ENCODE results near the gene GRID1.
"Not testable (repeated sequence)": the region's sequence is repeated elsewhere in the genome, so short reads cannot be mapped to it uniquely, and the experiment has no call there.

Gene GRID1

DNA sequence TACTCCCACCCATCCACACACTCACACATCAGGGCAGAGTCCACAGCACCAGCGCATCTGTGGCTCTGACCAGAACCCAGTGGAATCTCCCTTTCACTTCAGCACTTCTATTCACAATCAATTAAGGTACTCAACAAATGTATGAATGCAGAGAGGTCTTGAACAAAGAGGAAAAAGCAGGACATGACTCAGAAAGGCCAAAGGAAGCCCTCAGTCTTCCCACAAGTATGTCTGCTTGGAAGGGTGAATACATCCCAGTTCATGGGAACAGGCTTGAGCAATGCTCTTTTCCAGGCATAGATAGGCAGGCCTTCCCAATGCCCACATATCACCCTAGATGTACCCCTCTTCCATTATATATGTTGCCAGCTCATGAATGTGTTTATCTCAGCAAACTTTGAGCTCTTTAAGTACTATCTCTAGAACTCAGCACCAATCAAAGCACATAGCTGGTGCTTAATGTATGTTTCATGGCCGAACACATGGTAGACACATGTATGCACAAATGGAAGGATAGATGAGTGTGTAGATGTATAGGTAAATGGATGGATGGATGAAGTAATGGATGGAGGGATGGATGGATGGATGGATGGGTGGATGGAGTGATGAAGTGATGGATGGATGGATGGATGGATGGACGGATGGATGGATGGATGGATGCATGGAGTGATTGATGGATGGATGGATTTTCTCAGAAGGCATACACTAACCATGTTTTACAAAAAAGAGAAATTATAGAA is 507.6 kb downstream of the GRID1 start:
- no peak for DNase-seq (ENCODE audit: low read depth in 4 of 4, low spot score in 1 of 4)

DNA sequence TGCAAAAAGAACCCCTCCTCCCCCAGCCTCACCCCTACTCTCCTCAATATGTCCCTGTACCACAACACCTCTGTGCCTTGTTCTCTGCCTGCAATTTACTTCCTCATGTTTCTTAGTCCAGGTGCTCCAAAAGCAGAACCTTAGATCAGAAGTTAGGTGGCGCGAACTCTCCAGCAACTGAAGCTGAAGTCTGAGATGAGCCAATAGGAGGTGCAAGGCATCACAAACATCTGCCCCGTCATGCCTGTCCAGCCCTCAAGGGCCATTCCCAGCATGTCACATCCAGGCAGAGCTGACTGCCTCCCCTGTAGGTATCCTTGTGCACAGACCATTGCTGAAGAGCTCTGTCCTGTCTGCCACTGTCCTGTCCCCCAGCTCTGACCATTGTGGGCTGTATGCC is 508.8 kb downstream of the GRID1 start:
- no peak for DNase-seq (ENCODE audit: low read depth in 4 of 4, low spot score in 1 of 4)

DNA sequence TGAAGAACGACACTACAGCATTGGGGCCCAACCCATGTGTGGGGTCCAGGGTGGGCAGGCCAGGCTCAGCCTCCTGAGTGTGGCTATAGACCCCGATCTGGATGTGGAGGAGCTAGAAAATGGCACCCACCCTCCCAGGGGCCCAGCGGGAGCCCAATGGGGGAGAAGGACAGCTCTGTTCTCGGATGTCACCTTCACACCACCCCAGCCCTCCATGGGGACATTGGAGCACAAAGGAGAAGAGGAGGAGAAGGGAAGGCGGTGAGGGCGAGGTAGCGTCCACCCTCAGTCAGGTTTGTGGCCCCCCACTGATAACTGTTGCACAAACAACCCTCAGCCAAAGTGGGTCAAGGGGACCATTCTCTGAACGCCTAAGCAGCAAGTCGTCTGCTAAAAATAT is 509.3 kb downstream of the GRID1 start:
- no peak for DNase-seq (ENCODE audit: low read depth in 4 of 4, low spot score in 1 of 4)

DNA sequence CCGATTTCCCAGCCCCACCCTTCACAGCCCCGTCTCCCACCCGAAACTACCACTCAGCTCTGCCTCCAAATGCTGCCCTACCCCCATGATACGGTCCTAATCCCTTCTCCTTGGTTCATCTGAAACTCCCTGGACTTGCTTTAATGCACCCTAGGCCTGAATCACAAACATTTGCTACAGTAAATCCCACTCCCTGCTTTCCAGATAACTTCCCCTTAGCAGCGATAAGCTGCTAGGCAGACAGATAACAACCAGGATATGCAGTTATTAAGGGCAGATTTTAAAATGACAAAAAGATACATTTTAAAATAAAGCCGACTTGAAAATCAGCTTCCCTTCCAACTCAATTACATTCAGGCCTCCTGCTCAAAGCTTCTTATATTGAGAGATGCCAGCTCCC is 514.7 kb downstream of the GRID1 start:
- no peak for DNase-seq (ENCODE audit: low read depth in 4 of 4, low spot score in 1 of 4)

DNA sequence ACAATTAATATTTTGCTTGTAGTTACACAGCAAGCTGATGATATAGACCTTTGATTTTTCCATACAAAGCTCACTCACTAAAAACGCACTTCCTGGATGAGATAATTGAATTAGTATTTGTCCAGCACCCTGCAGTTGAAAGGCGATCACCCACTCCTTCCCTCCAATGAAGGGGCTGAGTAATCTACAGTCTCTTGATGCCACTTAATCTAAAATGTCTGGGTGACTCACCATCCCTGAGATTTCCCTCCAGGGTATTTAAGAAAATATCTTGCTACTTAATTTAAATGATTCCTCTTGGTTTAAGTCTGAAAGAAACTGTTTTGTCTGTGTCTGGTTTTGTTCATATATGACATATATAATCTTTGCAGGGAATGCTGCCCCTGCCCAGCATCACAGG is 515.3 kb downstream of the GRID1 start:
- DNase-seq (ENCODE audit: low read depth in 4 of 4, low spot score in 1 of 4): no peak

DNA sequence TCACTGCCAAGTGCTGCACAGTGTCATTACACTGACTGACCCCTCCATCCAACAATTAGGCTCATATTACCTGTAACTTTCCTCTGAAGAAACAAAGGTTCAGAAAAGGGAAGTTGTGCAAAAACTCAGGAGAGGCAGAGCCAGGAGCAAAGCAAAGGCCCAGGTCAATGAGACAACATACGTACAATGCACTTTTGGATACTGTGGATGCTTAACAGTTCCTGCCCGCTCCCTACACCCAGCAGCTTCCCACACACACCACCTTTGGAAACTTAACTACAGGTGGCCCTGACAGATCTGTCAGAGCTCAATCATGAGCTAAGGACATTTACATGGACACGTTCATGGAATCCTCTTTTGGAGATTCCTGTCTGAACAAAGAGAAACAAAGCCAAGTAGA is 515.9 kb downstream of the GRID1 start:
- no peak for DNase-seq (ENCODE audit: low read depth in 4 of 4, low spot score in 1 of 4)

DNA sequence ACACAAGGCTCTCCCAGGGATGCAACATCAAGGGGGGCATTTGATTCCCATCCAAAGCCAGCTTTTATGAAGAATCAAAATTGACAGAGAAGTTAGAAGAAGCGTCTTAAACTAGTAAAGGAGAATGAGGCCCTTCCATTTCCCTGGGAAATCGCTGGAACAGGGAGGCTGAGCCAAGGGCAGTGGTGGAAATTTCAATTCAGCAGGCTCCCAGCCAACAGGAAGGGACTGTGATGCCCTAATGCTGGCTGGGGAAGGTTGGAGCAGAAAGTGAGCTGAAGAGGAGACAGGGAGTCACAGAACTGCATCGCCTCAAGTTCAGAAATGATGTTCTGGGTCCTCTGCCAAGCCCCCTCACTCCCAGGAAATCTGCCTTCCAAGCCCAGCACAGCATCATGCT is 517.3 kb downstream of the GRID1 start:
- DNase-seq (ENCODE audit: low read depth in 4 of 4, low spot score in 1 of 4): no peak

DNA sequence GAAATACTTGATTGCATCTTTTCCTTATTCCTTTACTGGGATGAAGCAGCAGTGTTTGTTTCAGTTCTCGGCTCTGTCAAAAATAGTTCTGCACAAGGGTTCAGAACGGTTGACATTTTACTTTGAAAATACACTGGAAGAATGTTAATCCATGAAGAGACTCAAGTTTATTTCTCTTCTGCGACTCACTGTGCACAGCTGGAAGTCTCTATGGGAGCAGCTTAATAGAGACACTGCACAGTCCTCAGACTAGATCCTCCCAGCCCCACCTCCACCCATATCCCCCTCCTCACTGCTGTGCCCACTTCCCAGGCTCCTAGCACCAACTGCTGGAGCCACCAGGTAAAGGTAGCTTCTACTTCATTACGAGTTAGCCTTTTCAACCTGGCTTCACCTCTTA is 517.8 kb downstream of the GRID1 start:
- DNase-seq (ENCODE audit: low read depth in 4 of 4, low spot score in 1 of 4): no peak

DNA sequence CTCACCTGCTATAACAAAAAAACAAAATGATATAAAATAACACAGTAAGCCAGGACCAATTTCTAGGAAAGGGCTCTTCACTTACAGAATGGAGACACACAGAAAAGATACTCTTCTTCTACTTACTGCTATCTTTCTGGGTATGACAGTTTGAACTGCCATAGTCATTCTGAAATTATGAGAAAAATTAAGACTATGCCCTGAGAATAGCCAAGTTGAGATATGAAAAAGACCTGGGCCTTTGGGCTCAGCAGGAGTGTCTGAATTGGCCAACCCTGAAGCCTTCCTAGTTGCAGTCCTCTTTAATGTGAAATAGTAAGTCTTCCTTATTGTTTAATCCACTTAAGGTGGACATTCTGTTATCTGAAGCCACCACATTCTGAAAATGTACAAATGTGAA is 519.5 kb downstream of the GRID1 start:
- no peak for DNase-seq (ENCODE audit: low read depth in 4 of 4, low spot score in 1 of 4)

DNA sequence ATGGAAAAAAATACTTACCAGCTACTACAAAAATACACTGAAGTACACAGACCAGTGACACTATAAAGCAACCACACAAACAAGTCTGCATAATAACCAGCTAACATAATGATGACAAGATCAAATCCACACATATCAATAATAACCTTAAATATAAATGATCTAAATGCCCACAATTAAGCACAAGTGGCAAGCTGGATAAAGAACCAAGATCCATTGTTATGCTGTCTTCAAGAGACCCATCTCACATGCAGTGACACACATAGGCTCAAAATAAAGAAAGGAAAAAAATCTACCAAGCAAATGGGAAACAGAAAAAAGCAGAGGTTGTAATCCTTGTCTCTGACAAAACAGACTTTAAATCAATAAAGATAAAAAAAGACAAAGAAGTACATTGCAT is 527.9 kb downstream of the GRID1 start:
- DNase-seq (ENCODE audit: low read depth in 4 of 4, low spot score in 1 of 4): not testable (repeated sequence)

DNA sequence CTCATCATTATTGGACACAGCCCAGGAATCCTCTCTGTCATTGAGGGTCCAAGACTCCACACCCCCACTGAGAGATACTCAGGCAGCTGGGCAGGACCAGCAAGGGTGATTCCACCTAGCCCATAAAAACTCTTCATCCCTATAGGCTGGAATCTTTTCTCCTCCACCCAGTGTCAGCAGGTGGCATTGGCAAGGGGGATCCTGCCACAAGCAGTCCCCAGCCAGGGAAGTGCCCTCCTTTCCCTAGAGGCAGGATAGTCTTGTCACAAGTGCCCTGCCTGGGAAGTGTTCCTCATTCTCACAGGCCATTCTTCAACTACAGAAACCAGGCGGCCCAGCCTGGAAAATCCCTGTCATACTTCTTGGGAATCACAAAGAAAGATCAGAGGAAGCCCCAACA is 533.6 kb downstream of the GRID1 start:
- DNase-seq (ENCODE audit: low read depth in 4 of 4, low spot score in 1 of 4): no peak

DNA sequence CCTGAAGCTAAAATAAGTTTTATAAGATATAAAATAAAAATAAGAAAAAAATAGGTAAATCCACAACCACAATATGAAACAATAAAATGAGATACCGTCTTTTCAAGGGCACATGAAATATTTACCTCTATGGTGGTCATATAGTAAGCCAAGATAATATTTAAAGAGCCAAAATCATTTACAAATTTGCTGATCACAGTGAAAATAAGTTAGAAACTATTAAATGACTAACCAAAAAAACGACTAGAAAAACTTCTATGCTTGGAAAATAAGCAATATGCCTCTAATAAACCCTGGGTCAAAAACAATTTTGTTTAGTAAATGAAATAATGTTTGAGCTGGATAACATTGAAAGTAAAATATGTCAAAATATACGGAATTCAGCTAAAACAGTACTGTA is 535.2 kb downstream of the GRID1 start:
- no peak for DNase-seq (ENCODE audit: low read depth in 4 of 4, low spot score in 1 of 4)

DNA sequence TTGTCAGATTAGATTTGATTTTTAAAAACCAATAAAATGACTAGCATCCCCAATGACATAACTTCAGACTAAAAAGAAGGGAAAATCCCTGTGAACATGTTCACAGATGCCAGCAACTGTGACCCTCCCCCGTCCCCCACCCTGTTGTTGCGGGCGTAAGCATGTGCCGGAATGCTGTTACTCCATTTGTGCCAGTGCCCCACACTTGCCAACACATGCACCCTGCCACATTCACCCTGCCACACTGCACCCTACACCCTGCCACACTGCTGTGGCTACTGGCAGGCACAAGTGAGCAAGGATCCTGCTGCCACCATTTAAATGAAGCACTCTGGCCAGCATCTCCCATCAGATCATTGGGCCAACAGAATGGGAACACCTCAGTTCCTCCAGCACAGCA is 540.2 kb downstream of the GRID1 start:
- no peak for DNase-seq (ENCODE audit: low read depth in 4 of 4, low spot score in 1 of 4)

DNA sequence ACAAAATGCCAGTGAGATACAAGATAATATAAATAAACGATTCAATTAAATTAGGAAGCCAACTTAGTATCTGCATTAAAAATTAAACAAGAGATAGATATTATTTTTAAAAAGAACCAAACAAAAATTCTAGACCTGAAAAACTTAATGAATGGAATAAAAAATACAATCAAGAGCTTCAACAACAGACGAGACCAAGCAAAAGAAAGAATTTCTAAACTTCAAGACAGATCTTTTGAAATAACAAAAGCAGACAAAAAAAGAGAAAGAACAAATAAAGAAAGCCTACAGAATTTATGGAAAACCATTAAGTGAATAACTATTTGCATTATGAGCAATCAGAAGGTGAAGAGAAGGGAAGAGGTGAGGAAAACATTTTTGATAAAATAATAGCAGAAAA is 555.2 kb downstream of the GRID1 start:
- DNase-seq (ENCODE audit: low read depth in 4 of 4, low spot score in 1 of 4): no peak

DNA sequence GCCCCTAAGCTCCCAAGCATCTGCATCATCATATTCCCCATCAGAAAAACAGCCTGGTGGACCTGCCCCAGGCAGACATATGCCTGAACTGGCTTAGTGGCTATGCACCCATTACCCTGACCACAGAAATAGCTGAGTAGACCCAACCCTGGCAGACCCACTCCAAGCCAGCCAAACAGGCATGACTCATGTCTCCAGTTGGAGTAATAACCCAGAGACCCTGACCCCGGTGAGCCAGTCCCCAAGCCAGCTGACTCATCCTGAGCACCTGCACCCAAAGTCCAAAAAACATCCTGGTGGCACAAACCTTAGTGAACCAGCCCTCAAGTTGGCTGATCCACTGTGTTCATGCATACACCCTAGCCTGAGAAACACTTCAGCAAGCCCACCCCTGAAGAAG is 555.9 kb downstream of the GRID1 start:
- no peak for DNase-seq (ENCODE audit: low read depth in 4 of 4, low spot score in 1 of 4)

DNA sequence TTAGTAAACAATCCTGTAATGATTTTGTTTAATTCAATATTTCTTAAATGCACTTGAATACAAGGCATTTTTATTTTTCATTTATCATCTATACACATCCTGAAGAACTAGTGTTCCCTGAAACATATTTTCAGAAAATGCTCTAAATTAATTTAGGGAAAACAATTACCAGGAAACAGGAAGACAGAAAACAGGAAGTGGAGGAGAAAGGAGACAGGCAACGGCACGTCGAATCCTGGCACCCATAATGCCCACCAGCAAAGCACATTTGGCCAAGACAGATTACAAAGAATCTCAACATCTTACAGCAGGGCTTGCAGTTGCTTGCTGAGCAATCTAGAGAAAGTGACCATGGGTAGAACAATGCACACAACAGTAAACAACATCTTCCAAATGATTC is 571.1 kb downstream of the GRID1 start:
- DNase-seq (ENCODE audit: low read depth in 4 of 4, low spot score in 1 of 4): no peak

DNA sequence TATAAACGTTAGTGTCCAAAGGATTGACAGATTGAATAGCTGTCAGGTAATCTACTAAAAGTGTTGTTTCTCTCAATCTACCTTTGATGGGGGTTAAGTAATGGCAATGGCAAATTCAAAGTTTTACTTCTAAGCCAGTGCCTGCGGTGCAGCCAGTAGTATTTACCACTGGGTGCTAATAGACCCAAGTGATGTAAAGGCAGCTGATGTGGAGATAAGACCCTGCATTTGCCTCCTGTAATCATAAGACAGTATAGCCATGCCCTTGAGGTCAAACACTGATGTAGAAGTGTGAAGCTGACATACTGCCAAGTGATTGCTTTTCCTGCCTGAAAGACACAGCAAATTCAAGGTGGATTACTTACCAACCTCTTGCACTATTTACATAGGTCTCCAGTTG is 572.0 kb downstream of the GRID1 start:
- DNase-seq (ENCODE audit: low read depth in 4 of 4, low spot score in 1 of 4): no peak

DNA sequence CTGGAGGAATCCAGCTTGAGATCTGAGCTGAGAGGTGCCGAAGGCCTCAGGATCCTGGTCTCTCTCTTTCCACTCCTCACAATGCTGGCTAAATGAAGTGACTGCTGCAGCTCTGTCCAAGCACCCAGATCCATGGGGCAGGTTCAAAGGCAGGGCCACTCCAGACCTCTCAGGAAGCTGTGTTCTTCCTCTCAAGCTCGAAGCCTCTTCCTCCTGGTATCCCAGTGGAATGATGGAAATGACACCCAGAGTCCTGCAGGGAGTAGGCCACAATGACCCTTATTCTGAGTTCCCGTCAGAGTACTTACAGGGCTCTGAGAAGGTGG is 574.1 kb downstream of the GRID1 start:
- no peak for DNase-seq (ENCODE audit: low read depth in 4 of 4, low spot score in 1 of 4)

DNA sequence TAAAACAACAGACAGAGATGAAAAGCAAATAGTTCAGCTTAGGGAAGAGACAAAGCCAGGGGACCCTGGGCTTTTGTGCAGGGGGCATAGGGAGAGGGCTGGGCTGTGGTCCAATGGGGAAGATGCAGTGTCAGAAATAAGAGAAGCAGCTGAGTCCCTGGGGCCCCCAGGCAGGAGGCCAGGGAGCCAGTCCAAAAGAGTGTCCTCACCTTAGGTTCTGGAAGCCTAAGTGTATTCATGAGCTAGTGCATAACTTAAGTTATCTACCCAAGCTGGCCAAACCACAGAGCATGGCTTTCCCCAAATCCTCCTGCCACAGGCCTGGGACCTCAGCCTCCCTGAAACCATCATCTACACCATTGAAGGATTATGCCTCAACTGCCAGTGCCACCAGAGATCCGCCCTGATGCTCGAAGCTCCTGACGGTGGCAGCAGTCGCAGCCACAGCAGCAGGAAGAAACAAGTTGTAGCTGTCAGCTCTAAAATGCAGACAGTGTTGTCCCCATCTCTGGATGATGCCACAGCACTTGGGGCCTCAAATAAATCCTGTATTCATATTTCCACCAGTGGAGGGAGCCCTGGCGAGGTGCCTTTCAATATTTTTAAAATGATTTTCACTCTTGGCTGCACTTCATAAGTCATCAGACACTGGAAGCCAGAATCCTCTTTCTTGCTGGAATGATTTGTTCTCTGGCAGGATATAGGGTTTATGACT is 574.6 kb downstream of the GRID1 start:
- no peak for DNase-seq (ENCODE audit: low read depth in 4 of 4, low spot score in 1 of 4)

DNA sequence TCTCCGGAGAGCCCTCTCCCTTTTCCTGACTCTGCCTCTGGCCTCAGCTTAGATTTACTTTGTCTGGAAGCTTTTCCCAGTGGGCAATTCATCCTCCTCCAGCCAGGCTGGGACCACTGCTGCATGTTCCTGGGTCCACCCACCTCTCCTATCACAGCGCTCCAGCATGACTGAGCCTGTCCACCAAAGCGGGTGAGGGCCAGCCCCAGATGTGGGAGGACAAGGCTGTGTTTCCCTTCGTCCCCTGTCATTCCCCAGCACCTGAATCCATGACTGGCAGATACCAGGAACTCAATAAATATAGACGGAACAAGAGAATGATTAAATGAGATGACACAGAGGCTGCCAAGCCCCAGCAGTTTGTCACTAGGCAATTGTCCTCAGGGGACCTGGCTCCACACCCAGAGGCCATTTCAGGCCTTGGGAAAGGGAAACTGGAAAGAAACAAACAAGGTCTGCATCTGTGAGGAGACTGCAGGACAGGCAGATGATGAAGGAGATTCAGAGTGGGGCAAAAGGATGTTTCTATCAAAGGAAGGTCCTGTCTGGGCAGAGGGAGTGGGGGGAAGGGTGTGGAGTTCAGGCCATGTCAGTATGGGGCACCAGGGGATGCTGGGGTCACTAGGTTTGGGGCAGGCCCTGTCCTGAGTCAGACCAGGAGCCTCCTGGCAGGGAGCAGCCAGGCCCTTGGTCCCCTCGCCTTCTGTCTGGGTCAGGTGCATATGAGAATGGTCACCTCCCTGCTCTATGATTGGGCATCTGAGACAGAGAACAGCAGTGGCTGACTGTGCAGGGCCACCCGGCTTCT is 576.4 kb downstream of the GRID1 start:
- no peak for DNase-seq (ENCODE audit: low read depth in 4 of 4, low spot score in 1 of 4)

DNA sequence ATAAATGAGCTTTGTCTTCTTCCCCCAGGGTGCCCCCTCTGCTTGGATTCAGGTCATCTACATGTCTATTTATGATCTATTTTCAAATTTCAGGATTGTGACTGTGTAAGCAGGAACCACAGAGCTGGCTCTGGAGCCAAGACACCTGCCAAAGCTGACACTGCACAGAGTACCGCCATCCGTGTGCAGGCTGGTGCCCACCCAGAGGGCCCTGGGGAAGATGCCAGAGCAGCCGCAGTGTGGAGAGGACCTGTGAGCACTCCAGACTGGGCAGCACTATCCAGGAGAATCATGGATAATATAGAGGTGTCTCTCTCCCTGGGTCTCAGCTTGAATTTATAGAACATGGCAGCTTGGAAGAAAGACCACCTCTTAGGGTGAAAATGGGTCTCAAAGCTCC is 577.5 kb downstream of the GRID1 start:
- no peak for DNase-seq (ENCODE audit: low read depth in 4 of 4, low spot score in 1 of 4)

DNA sequence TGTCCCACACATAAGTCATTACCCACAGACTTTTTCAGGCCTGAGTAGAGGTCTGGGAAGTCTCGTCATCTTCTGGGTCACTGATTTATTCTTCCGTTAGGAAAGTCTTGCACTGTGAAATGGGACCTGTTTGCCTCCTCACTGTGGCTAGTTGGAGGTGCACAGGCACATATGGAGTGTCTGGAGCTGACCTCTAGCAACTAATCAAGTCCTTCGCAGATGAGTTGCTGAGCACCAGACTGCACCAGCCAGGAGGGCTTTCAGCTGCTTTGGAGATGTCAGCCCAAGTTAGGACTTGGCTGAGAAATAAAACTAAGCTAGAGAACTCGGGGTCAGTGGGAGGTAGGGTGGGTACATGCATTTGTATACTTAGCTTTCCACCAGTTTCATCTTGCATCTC is 578.0 kb downstream of the GRID1 start:
- no peak for DNase-seq (ENCODE audit: low read depth in 4 of 4, low spot score in 1 of 4)

Measured in stimulated activated CD4-positive, alpha-beta T cell treated with anti-CD3 and anti-CD28 coated beads, Interleukin-1b, Interleukin-23, amount 100 ng/mL, for 24 hours (primary cell).